ENCODE data around the gene TDP2.

Gene TDP2

DNA sequence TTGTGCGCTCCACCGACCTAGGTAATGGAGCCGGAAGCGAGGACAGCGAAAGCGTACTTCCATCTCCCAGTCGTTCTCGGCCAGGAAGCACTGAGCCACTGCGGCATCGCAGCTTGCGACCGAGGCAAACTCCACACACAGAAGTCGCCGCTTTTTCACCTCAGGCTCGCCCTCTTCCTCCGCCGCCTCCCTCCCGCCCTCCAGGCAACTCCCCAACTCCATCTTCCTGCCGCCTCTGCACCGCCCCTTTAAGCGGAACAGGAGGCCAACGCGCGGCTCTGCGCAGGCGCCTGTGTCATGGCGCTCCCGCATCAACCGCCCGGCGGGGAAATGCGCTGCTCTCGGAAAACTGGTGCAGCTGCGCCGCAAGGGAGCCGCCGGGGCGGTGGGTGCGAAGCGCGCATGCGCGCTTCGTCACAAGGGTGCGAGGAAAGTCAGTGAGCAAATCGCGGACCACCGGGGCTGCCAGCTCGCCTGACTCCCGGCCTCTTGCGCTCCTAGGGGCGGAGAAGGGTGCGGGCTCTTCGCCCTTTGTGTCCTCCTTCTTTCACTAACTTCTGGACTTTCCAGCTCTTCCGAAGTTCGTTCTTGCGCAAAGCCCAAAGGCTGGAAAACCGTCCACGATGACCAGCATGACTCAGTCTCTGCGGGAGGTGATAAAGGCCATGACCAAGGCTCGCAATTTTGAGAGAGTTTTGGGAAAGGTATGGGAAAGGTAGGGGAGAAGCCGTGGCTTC, at the start of gene TDP2, which contains the start of gene ACOT13:
Gene TDP2 (minus strand): TSS at position 259 of the 737 bp plus-strand sequence. CDS start 37 bp downstream, at position 222.
Gene ACOT13 (plus strand): TSS at position 437 of the 737 bp plus-strand sequence. CDS start 187 bp downstream, at position 624.
- peak within 1 kb of the TSS; percentile 94 for H3K4me3 ChIP-seq (ENCODE audit: low read depth, low read length)
- TF ChIP-seq CTCF (IDR thresholded peaks at IDR 0.05; ENCODE audit: control insufficient read depth, extremely low read depth, insufficient read depth), result 0 out of 2 replicates have a peak, but pooled peaks have one; percentile 11
- DNase-seq (ENCODE audit: low read depth), result peak; percentile 84

DNA sequence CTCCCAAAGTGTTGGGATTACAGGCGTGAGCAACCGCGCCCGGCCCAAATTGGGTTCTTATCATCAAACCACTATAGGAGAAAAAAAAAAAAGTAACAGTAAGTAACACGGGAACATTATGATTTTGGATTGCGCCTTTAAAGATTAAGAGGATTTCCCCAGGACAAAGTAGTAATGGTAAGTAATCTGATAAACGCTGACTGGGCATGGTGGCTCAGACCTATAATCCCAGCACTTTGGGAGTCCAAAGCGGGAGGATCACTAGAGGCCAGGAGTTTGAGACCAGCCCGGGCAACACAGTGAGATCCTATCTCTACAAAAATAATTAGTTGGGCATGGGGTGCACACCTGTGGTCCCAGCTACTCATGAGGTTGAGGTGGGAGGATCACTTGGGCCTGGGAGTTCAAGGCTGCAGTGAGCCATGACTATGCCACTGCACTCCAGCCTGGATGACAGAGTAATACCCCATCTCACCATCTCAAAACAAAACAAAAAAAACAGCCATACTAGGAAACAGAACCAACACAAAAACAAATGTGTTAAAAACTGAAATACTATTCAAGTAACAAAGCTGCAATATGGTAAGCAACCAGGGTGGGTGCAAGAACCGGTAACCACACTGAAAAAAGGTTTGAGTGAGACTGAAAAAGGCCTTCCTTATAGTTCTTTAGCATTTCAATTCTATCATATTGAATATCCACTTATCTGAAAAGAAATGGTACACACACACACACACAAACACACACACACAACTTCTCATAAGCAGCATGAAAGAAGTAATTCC, 44.0 kb upstream of the TDP2 start:
- TF ChIP-seq CTCF (IDR thresholded peaks at IDR 0.05; ENCODE audit: control insufficient read depth, extremely low read depth, insufficient read depth), result no peak

DNA sequence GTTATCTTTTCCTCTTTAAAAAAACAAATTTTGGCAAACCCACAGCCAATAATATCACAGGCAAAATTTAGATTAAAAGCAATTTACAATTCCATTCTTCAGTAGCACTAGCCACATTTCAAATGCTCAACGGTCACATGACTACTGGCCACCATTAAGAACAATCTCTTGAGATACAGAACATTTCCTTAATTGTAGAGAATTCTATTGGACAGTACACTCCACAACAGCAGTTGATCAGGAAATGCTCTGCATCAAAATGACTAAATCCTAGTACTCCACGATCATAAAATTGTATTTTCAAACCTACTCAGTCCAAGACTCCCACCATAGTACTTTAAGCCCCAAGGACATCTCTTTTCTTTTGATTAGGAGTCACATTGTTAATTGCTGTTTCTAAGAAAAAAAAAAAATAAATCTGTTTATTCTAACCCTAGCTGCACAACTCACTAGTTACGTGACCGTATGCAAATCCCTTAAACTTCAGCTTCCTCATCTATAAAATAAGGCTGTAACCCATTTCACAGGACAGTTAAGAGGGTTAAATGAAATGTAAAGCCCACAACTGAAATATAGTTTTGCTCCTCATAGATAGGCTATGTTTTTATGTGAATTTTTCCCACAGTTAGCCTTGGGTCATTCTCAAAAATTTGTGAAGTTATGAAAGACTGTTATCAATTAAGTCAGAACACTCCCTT, 42.5 kb upstream of the TDP2 start:
- no peak for DNase-seq (ENCODE audit: low read depth)
- no peak for TF ChIP-seq CTCF (IDR thresholded peaks at IDR 0.05; ENCODE audit: control insufficient read depth, extremely low read depth, insufficient read depth)
- H3K4me3 ChIP-seq (ENCODE audit: low read depth, low read length), result no peak overlapping the region

More for the DNA sequence above, 44.0 kb upstream of the TDP2 start:
- H3K4me3 ChIP-seq (ENCODE audit: low read depth, low read length), result no peak overlapping the region
- no peak for DNase-seq (ENCODE audit: low read depth)

DNA sequence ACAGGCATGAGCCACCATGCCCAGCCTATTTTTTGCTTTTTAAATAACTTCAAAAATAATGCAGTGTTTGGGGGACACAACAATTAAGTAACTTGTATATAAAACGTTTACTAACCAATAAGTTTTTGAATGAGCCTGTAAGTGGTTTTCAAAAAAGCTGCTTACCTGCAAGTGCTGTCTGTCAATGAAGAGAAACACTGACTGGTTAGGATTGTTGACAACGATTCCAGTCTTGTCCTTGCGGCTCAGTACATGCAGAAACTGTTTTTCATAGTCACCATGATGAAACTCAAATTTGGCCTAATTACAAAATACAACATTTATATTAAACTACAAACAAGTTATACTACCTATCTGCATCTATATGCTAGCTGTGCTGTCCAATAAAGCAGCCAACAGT, 41.9 kb upstream of the TDP2 start:
- DNase-seq (ENCODE audit: low read depth), result no peak
- no peak overlapping the region for H3K4me3 ChIP-seq (ENCODE audit: low read depth, low read length)
- no peak for TF ChIP-seq CTCF (IDR thresholded peaks at IDR 0.05; ENCODE audit: control insufficient read depth, extremely low read depth, insufficient read depth)

- no peak overlapping the region for H3K4me3 ChIP-seq (ENCODE audit: low read depth, low read length)
- no peak for DNase-seq (ENCODE audit: low read depth)
- TF ChIP-seq CTCF (IDR thresholded peaks at IDR 0.05; ENCODE audit: control insufficient read depth, extremely low read depth, insufficient read depth), result no peak
Measured at GRCh38 chr6:24704468-24704867, 37.8 kb upstream of the TDP2 start.

DNA sequence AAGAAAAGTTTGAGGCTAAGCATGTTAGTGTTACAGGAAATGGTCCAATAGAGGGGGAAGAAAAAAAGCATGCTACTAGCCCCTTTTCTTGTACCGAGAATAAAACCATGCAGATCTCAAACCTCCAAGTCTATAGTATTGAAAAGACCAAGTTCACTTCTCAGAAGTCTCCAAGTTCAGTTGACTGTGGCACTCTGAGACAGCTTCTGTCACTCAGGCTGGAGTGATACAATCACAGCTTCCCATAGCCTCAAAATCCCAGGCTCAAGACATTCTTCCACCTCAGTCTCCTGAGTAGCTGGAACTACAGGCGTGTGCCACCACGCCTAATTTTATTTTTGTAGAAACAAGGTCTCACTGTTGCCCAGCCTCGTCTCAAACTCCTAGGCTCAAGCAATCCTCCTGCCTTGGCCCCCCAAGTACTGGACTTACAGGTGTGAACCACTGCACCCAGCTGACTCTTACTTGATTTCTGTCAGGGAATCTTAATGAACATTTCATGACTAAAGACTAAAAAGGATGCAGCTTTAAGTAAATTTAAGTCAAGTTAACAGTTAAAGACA, 36.1 kb upstream of the TDP2 start:
- no peak for TF ChIP-seq CTCF (IDR thresholded peaks at IDR 0.05; ENCODE audit: control insufficient read depth, extremely low read depth, insufficient read depth)
- H3K4me3 ChIP-seq (ENCODE audit: low read depth, low read length), result no peak overlapping the region
- DNase-seq (ENCODE audit: low read depth), result no peak
